ENCODE results near the gene FGF1.

The FGF1 gene

GRCh38 chr5:142696379-142696778 lies 10.5 kb upstream of the FGF1 start:
- DNase-seq = no peak

- DNase-seq = no peak
Measured at GRCh38 chr5:142694092-142694856, 8.4 kb upstream of the FGF1 start.

- no peak for DNase-seq
Measured at GRCh38 chr5:142692321-142692894, 6.5 kb upstream of the FGF1 start.

- no peak for DNase-seq
Measured at GRCh38 chr5:142690667-142691066, 4.8 kb upstream of the FGF1 start.

GRCh38 chr5:142689081-142689480 lies 3.2 kb upstream of the FGF1 start:
- DNase-seq = no peak

- DNase-seq = no peak
Measured at GRCh38 chr5:142688281-142688989, 2.5 kb upstream of the FGF1 start.

GRCh38 chr5:142686968-142687367 lies 1.1 kb upstream of the FGF1 start:
- DNase-seq = no peak

GRCh38 chr5:142686210-142686734 lies 382 bp upstream of the FGF1 start:
- no peak for DNase-seq

GRCh38 chr5:142684508-142685041 lies 1.3 kb downstream of the FGF1 start:
- DNase-seq = no peak

GRCh38 chr5:142683881-142684505 lies 1.9 kb downstream of the FGF1 start:
- no peak for DNase-seq

GRCh38 chr5:142683116-142683515 lies 2.8 kb downstream of the FGF1 start:
- DNase-seq = no peak

- DNase-seq = no peak
Measured at GRCh38 chr5:142680605-142681259, 5.2 kb downstream of the FGF1 start.

- DNase-seq = no peak
Measured at GRCh38 chr5:142679744-142680143, 6.1 kb downstream of the FGF1 start.

GRCh38 chr5:142678529-142678928 lies 7.4 kb downstream of the FGF1 start:
- no peak for DNase-seq

GRCh38 chr5:142677198-142677597 lies 8.7 kb downstream of the FGF1 start:
- no peak for DNase-seq

GRCh38 chr5:142676318-142676717 lies 9.6 kb downstream of the FGF1 start:
- no peak for DNase-seq

- no peak for DNase-seq
Measured at GRCh38 chr5:142674531-142675469, 11.1 kb downstream of the FGF1 start.

- no peak for DNase-seq
Measured at GRCh38 chr5:142671801-142672200, 14.1 kb downstream of the FGF1 start.

GRCh38 chr5:142671266-142671665 lies 14.6 kb downstream of the FGF1 start:
- no peak for DNase-seq

- DNase-seq = no peak
Measured at GRCh38 chr5:142670804-142671203, 15.1 kb downstream of the FGF1 start.

- no peak for DNase-seq
Measured at GRCh38 chr5:142669477-142669876, 16.4 kb downstream of the FGF1 start.
